Fibroblast of skin of abdomen (primary cell): Measurements from ENCODE around the gene SNRNP200.

Experiments used
- DNase-seq: peaks from one replicate; pipeline ENCODE4 v3.0.0-alpha.2; 2013

Gene SNRNP200

DNA sequence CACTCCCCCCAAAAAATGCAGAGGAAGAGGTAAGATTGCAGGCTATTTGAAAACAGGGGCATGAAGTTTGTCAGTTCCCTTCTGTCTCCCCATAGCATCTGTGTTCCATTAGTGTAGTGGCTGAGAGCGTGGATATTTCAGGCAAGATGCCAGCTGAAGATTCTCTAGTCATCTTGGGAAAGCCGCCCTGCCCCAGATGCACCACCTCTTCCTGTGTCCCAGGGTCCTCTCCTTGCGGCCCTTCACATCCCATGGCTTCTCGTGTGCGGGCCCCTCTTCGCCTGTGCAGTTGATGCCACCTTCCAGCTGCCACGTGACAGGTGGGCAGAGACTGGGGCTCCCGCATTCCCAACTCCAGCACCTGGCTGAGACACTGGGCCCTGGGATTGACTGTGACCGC, 55.7 kb downstream of the SNRNP200 start:
- peak; percentile 90 for DNase-seq

DNA sequence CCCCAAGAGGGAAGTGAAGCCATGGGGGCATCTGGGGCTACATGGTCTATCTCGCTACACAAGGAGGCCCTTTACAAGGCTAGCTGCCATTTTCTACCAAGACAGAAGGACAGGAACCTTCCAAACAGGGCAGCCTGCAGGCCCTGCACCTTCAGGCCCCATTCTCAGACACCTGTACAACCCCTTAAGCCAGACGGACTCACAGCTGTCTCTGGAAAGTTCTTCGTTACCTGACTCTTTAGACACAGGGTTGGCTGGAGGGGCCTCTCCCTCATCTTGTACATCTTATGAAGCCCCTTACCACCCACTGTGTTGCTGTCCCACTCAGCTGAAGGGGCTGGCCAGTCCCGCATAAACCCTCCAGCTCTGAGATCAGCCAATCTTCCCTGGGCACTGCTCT, 56.7 kb downstream of the SNRNP200 start:
- no peak for DNase-seq

DNA sequence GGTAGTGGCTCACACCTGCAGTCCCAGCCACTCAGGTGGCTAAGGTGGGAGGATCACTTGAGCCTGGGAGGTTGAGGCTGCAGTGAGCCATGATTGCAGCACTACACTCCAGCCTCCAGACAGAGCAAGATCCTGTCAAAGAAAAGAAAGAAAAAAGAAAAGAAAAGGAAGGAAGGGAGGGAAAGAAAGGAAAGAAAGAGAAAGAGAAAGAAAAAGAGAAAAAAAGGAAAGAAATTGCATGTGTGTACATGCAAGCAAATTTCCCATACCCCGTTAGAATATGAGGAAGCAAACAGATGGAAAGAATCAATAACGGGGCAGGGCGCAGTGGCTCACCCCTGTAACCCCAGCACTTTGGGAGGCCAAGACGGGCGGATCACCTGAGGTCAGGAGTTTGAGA, 57.5 kb downstream of the SNRNP200 start:
- DNase-seq = no peak

- DNase-seq = no peak
Measured at GRCh38 chr2:96247009-96247408, 58.3 kb downstream of the SNRNP200 start.

- peak; percentile 16 for DNase-seq
Measured at GRCh38 chr2:96245609-96246390, 59.5 kb downstream of the SNRNP200 start.

DNA sequence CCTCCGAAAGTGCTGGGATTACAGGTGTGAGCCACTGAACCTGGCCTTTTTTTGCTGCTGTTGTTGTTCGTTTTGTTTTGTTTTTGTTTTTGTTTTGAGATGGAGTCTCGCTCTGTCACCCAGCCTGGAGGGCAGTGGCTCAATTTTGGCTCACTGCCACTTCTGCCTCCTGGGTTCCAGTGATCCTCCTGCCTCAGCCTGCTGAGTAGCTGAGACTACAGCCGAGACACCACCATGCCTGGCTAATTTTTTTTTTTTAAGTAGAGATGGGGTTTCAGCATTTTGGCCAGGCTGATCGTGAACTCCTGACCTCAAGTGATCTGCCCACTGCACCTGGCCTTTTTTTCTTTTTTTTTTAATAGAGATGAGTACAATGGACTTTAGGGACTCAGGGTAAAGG, 61.5 kb downstream of the SNRNP200 start:
- DNase-seq = no peak

DNA sequence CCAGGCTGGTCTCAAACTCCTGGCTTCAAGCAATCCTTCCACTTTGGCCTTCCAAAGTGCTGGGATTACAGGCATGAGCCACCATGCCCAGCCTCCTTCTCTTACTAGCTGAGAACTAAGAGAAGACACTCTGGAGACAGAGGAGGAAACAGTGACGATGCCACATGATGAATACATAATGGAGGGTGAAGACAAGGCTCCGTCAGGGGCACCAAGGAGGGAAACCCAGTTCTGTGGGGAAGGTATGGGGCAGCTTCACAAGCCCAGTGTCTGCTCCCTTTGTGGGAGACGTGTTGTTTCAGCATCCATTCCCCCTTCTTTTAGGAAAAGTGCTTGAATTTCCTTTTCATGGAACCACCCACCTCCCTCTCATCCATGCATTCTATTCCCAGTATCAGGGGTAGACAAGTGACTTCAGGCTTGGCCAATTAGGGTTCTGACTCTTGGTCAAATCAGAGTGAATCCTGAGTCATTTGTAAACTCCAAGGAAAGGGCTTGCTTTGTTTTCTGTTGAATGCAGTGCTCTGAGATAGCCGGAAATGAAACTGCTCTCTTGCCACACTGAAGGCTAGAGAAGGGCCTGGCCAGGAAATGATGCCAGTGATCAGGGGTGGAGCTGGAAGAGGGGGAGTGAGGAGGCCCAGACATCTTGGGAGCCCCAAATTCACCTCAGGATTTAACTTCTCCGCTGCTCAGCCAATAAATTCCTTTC, 63.3 kb downstream of the SNRNP200 start:
- peak; percentile 36 for DNase-seq

GRCh38 chr2:96241227-96241626, 64.1 kb downstream of the SNRNP200 start:
- no peak for DNase-seq

DNA sequence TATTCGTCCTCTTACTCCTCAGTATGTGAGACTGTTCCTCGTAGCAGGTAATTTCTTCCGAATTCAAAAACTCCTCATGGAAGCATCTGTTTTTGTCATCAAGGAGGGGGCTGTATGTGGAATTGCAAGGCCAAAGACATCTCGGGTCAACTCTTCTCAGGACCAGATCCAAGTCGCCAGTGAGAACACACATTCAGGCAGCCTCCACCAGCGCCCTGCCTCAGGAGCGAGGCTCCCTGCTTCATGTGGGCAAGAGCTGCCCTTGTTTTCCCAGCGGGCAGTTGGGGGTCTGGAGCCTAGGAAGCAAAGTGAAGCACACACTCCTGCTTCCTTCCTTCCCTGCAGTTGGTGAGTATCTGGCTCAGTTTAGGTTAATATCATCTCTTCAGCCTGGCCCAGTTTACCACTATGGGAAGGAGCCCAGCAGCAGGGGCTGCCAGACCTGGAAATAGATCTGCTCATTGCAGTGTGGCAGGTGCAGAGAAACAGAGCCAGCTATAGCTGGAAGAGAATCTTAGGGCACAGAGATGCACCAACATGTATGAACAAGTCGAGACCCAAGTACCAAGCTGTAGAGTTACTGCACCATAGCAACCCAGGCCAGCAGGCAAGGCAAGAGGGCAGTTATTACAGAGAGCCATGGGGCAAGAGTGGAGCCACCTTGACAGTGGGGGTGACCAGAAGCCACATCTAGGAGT, 64.9 kb downstream of the SNRNP200 start:
- no peak for DNase-seq

- no peak for DNase-seq
Measured at GRCh38 chr2:96239745-96240264, 65.5 kb downstream of the SNRNP200 start.

DNA sequence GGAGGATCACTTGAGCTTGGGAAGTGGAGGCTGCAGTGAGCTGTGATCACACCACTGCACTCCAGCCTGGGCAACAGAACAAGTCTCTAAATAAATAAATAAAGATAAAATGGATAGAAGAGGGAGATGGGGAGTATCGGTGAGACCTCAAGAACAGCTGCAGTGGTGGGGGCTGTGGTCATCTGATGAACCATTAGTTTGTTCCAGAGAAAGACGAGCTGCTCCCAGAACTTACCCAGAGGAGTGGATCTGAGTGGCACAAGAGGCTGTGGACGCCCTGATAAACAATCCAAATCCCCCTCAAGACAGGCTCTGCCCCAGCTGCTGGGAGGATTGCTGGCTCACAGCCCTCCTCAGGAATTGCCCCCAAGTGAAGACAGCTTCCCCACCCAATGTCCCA, 66.3 kb downstream of the SNRNP200 start:
- no peak for DNase-seq

GRCh38 chr2:96238266-96238665, 67.1 kb downstream of the SNRNP200 start:
- no peak for DNase-seq

- no peak for DNase-seq
Measured at GRCh38 chr2:96236882-96237281, 68.5 kb downstream of the SNRNP200 start.

- DNase-seq = no peak
Measured at GRCh38 chr2:96233880-96234316, 71.4 kb downstream of the SNRNP200 start.

DNA sequence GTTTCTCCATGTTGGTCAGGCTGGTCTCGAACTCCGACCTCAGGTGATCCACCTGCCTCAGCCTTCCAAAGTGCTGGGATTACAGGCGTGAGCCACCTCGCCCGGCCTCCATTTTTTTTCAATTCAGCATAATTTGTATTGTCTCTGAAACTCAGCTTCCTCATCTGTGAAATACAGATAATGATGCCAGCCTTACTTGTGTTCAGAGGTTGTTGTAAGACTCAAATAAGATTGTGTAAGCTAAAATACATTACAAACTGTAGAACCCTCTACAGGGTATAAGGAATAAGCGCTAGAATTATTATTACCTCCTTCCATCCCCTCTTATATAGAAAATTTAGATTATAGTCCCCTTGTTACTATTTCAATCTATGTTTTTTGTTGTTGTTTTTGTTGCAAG, 71.9 kb downstream of the SNRNP200 start:
- DNase-seq = no peak

DNA sequence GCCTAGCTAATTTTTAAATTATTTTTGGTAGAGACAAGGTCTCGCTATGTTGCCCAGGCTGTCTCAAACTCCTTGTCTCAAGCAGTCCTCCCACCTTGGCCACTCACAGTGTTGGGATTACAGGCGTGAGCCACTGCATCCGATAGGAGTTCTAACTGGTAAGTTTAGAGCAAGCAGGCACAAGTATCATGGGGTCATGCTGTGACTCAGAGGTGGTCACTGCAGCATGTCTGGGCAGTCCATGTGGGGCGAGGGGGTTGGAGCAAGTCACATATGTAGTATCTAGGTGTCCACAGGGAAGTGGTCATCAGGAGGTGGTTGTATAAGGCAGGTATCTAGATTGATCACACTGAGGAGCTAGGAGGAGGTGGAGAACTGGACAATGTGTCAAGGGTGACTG, 74.0 kb downstream of the SNRNP200 start:
- DNase-seq = no peak

- DNase-seq = no peak
Measured at GRCh38 chr2:96225016-96225533, 80.3 kb downstream of the SNRNP200 start.
